ENCODE results near the gene KIF18B.

DNA sequence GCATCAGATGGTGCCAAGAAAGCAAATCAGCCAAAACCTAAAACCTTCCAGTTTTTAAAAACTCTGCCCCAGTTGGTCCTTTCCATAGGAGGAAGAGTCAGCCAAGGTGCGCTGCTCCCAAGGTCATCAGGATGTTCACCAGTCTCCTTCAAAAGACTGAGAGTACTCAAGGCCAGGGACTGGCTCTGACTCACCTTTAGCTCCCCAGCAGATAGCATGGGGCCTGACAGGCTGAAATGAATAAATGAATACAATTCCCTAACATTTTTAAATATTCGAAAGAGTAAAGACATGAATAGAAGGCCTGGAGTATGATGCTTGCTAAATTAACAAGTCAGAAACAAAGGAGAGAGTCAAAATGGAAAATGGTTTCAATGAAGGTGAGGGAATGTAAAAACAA is 67.5 kb downstream of the KIF18B start:
- no peak for TF ChIP-seq POLR2A (IDR thresholded peaks at IDR 0.05)
- no peak for TF ChIP-seq CTCF (IDR thresholded peaks at IDR 0.05)
- TF ChIP-seq POLR2AphosphoS5 (IDR thresholded peaks at IDR 0.05; ENCODE audit: insufficient read depth in 1 of 2, low read depth in 1 of 2), result no peak
